ENCODE measurements around the gene LAMB3. TPM values are rescaled to one million over a fixed set of nuclear protein-coding genes. Genes with fewer than 3 reads are reported as not detected.

LAMB3 gene
- total RNA-seq, 3 donors from 2014 or later (not counting 1 experiment from before 2014, with no cell fraction given) = 1.2 to 2.3 (median 1.4) TPM

- WGBS (ENCODE audit: insufficient coverage) = 76% methylated on average over 8 of the region's 9 CpGs
- Histone ChIP-seq H3K36me3 (ENCODE audit: control insufficient read depth, insufficient read depth, low read length) (no peaks in the 10 kb centered on the region), H3K27ac (ENCODE audit: low read length) (no peak overlapping the region), H3K4me1 (ENCODE audit: control insufficient read depth, insufficient read depth, low read length) (peaks cover 9% of the 10 kb centered on the region), H3K9me3 (ENCODE audit: control insufficient read depth, insufficient read depth, low read length) (no peaks in the 10 kb centered on the region), H3K4me3 (ENCODE audit: low read length) (no peak overlapping the region), H3K27me3 (ENCODE audit: control insufficient read depth, insufficient read depth, low read length) (no peaks in the 10 kb centered on the region)
- no peak overlapping the region for H3K27ac Mint-ChIP-seq
- H3K36me3 Mint-ChIP-seq = no peaks in the 10 kb centered on the region
- ATAC-seq = no peak
- H3K27me3 Mint-ChIP-seq (ENCODE audit: low read depth in 2 of 2) = peaks cover 7 to 9% of the 10 kb centered on the region in 2 donors
- H3K9me3 Mint-ChIP-seq = no peaks in the 10 kb centered on the region
- H3K4me3 Mint-ChIP-seq = no peak overlapping the region
- peaks cover 0 to 15% of the 10 kb centered on the region in 2 donors for H3K4me1 Mint-ChIP-seq
- TF ChIP-seq CTCF (IDR thresholded peaks at IDR 0.05) = no peak
- DNase-seq = no peak
- intact Hi-C loops (cut with micrococcal nuclease) = no loop called here
Observed at GRCh38 chr1:209655411-209656231, 3.4 kb upstream of the LAMB3 start.

DNA sequence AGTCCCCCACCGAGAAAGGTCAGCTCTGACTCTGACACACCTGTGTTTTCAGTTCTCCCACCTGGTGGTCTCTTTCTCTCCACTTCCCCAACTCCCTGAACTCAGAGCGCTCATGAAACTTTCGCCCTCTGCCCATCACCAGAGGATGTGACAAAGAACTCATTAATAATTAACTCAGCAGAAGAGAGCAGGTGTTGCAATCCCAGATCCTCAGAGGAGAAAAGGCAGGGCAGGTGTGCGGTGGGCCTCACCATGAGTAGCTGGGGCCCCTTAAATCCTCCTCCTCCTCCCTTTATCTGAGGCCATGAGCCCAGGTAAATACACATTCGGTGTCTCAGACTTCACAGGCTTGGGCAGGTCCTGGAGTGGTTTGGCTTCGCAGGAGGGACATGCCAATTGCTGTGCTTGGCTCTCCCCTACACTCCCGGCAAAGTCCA is 1.7 kb upstream of the LAMB3 start:
- Mint-ChIP-seq H3K9me3 (no peaks in the 10 kb centered on the region), H3K27ac (no peak overlapping the region), H3K4me3 (no peak overlapping the region), H3K4me1 (peaks cover 0 to 15% of the 10 kb centered on the region in 2 donors), H3K36me3 (no peaks in the 10 kb centered on the region), H3K27me3 (ENCODE audit: low read depth in 2 of 2) (peaks cover 5% of the 10 kb centered on the region in 2 donors)
- no peak for TF ChIP-seq CTCF (IDR thresholded peaks at IDR 0.05)
- H3K27me3 ChIP-seq (ENCODE audit: control insufficient read depth, insufficient read depth, low read length) = no peaks in the 10 kb centered on the region
- no peaks in the 10 kb centered on the region for H3K36me3 ChIP-seq (ENCODE audit: control insufficient read depth, insufficient read depth, low read length)
- intact Hi-C loops (cut with micrococcal nuclease) = no loop called here
- DNase-seq (no peak), ATAC-seq (no peak)
- no peak overlapping the region for H3K27ac ChIP-seq (ENCODE audit: low read length)
- H3K4me1 ChIP-seq (ENCODE audit: control insufficient read depth, insufficient read depth, low read length) = peaks cover 18% of the 10 kb centered on the region
- H3K4me3 ChIP-seq (ENCODE audit: low read length) = no peak overlapping the region
- H3K9me3 ChIP-seq (ENCODE audit: control insufficient read depth, insufficient read depth, low read length) = no peaks in the 10 kb centered on the region
- 90% methylated on average over 7 of the region's 7 CpGs for WGBS (ENCODE audit: insufficient coverage)

DNA sequence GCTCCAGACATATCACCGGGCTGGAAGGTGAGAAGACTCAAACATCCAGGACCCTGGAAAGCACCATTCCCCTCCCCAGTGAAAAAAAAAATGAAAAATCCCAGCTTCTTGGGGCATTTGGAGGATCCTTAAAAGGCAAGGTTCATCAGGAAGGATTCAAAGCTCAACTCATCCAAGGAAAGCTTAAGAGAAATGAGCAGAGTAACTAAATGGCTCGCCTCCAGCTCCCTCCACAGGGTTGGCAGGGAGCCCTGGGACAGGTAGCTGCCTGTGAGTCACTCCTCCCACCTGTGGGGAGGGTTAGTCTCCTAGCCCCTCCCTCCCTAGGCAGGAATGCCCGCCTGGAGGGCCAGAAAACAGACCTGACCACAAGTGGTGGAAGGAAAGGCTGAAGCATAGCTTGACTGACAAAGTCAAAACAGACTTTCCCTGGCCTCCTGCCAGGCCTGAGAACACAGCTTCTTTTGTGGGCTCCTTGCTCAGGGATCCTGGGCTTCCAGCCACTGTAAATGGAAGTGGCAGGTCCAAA is 712 bp upstream of the LAMB3 start:
- Mint-ChIP-seq H3K4me1 (peaks cover 0 to 15% of the 10 kb centered on the region in 2 donors), H3K4me3 (no peak overlapping the region), H3K36me3 (no peaks in the 10 kb centered on the region), H3K27me3 (ENCODE audit: low read depth in 2 of 2) (no peaks in the 10 kb centered on the region), H3K9me3 (no peaks in the 10 kb centered on the region), H3K27ac (no peak overlapping the region)
- ATAC-seq = no peak
- DNase-seq = peak in 1 of 2 donors; percentile 15
- peaks cover 18% of the 10 kb centered on the region for H3K4me1 ChIP-seq (ENCODE audit: control insufficient read depth, insufficient read depth, low read length)
- WGBS (ENCODE audit: insufficient coverage) = 57% methylated on average over 3 of the region's 3 CpGs
- no peaks in the 10 kb centered on the region for H3K36me3 ChIP-seq (ENCODE audit: control insufficient read depth, insufficient read depth, low read length)
- H3K9me3 ChIP-seq (ENCODE audit: control insufficient read depth, insufficient read depth, low read length) = no peaks in the 10 kb centered on the region
- TF ChIP-seq CTCF (IDR thresholded peaks at IDR 0.05) = no peak
- no peaks in the 10 kb centered on the region for H3K27me3 ChIP-seq (ENCODE audit: control insufficient read depth, insufficient read depth, low read length)
- intact Hi-C loops (cut with micrococcal nuclease) = no loop called here
- H3K27ac ChIP-seq (ENCODE audit: low read length) = no peak overlapping the region
- H3K4me3 ChIP-seq (ENCODE audit: low read length) = no peak overlapping the region
